ENCODE results near the gene GALNT10.

The GALNT10 gene

GRCh38 chr5:154335065-154335448 lies 144.5 kb downstream of the GALNT10 start (continued):
- no peak for TF ChIP-seq RARB (CRISPR knock-in tag; IDR thresholded peaks at IDR 0.05)
- no peak for TF ChIP-seq PPARA (CRISPR knock-in tag; IDR thresholded peaks at IDR 0.05; ENCODE audit: borderline replicate concordance)

- TF ChIP-seq ZFP30 (CRISPR knock-in tag; IDR thresholded peaks at IDR 0.05) (no peak), ZNF70 (CRISPR knock-in tag; IDR thresholded peaks at IDR 0.05) (no peak), CREB5 (CRISPR knock-in tag; IDR thresholded peaks at IDR 0.05; ENCODE audit: low read depth) (no peak), ARNTL (CRISPR knock-in tag; IDR thresholded peaks at IDR 0.05; ENCODE audit: borderline replicate concordance, low read depth) (no peak), ISL1 (CRISPR knock-in tag; IDR thresholded peaks at IDR 0.05) (no peak), CSDC2 (CRISPR knock-in tag; IDR thresholded peaks at IDR 0.05) (no peak), POU6F1 (CRISPR knock-in tag; IDR thresholded peaks at IDR 0.05; ENCODE audit: borderline replicate concordance, low read depth) (no peak), RARB (CRISPR knock-in tag; IDR thresholded peaks at IDR 0.05) (no peak), TCF4 (CRISPR knock-in tag; IDR thresholded peaks at IDR 0.05; ENCODE audit: borderline replicate concordance) (no peak), CSRNP3 (CRISPR knock-in tag; IDR thresholded peaks at IDR 0.05) (no peak), PATZ1 (CRISPR knock-in tag; IDR thresholded peaks at IDR 0.05; ENCODE audit: borderline replicate concordance) (no peak), ZFP3 (CRISPR knock-in tag; IDR thresholded peaks at IDR 0.05) (no peak), BACH2 (CRISPR knock-in tag; IDR thresholded peaks at IDR 0.05; ENCODE audit: borderline replicate concordance) (no peak), ZC3H10 (CRISPR knock-in tag; IDR thresholded peaks at IDR 0.05) (no peak), ESRRG (CRISPR knock-in tag; IDR thresholded peaks at IDR 0.05) (no peak)
Measured at GRCh38 chr5:154341620-154342019, 151.1 kb downstream of the GALNT10 start.

GRCh38 chr5:154342211-154342610 lies 151.7 kb downstream of the GALNT10 start:
- TF ChIP-seq POU6F1 (CRISPR knock-in tag; IDR thresholded peaks at IDR 0.05; ENCODE audit: borderline replicate concordance, low read depth) (no peak), ZNF565 (CRISPR knock-in tag; conservative IDR thresholded peaks at IDR 0.05; ENCODE audit: low read depth) (no peak), TCF4 (CRISPR knock-in tag; IDR thresholded peaks at IDR 0.05; ENCODE audit: borderline replicate concordance) (no peak), PATZ1 (CRISPR knock-in tag; IDR thresholded peaks at IDR 0.05; ENCODE audit: borderline replicate concordance) (no peak), ZFP30 (CRISPR knock-in tag; IDR thresholded peaks at IDR 0.05) (no peak), CSRNP3 (CRISPR knock-in tag; IDR thresholded peaks at IDR 0.05) (no peak)
- ATAC-seq: no peak

More at GRCh38 chr5:154341620-154342019, 151.1 kb downstream of the GALNT10 start:
- no peak for ATAC-seq
